Stimulated activated CD4-positive, alpha-beta T cell treated with anti-CD3 and anti-CD28 coated beads, TNF-alpha, amount 100 ng/mL, for 4 hours (primary cell): Measurements from ENCODE around the gene AFAP1.

Source experiments
- DNase-seq, 3 experiments: peaks; one replicate each; pipeline ENCODE4 v3.0.0-alpha.2; 2020; ENCODE audit warnings: low read depth in 3 of 3

The AFAP1 gene

GRCh38 chr4:7915875-7916242 is 23.8 kb downstream of the AFAP1 start:
- no peak for DNase-seq

- no peak for DNase-seq
These were observed 26.8 kb downstream of the AFAP1 start for GRCh38 chr4:7912826-7913225.

- DNase-seq = no peak
These were observed 28.6 kb downstream of the AFAP1 start for GRCh38 chr4:7910952-7911578.

- no peak for DNase-seq
These were observed 29.3 kb downstream of the AFAP1 start for GRCh38 chr4:7910263-7910896.

GRCh38 chr4:7909463-7910262 is 30.0 kb downstream of the AFAP1 start:
- no peak for DNase-seq

GRCh38 chr4:7908668-7909067 is 31.0 kb downstream of the AFAP1 start:
- no peak for DNase-seq

- DNase-seq = no peak
These were observed 32.5 kb downstream of the AFAP1 start for GRCh38 chr4:7907142-7907541.

GRCh38 chr4:7906171-7906701 is 33.4 kb downstream of the AFAP1 start:
- DNase-seq = no peak

- DNase-seq = no peak
These were observed 34.4 kb downstream of the AFAP1 start for GRCh38 chr4:7904952-7905915.

GRCh38 chr4:7903791-7904516 is 35.7 kb downstream of the AFAP1 start:
- no peak for DNase-seq

GRCh38 chr4:7902826-7903225 is 36.8 kb downstream of the AFAP1 start:
- no peak for DNase-seq

GRCh38 chr4:7902101-7902553 is 37.5 kb downstream of the AFAP1 start:
- no peak for DNase-seq

GRCh38 chr4:7901311-7901885 is 38.3 kb downstream of the AFAP1 start:
- DNase-seq = no peak

GRCh38 chr4:7900334-7900909 is 39.2 kb downstream of the AFAP1 start:
- DNase-seq = no peak

GRCh38 chr4:7899184-7899869 is 40.3 kb downstream of the AFAP1 start:
- no peak for DNase-seq

- DNase-seq = no peak
These were observed 41.3 kb downstream of the AFAP1 start for GRCh38 chr4:7898385-7898784.

- no peak for DNase-seq
These were observed 41.9 kb downstream of the AFAP1 start for GRCh38 chr4:7897811-7898210.

GRCh38 chr4:7894677-7895181 is 44.9 kb downstream of the AFAP1 start:
- DNase-seq = no peak

GRCh38 chr4:7894098-7894676 is 45.5 kb downstream of the AFAP1 start:
- DNase-seq = no peak
